GM10248 (cell line): ENCODE measurements around the gene KCNQ2.

Source experiments
- CTCF ChIA-PET: fragments of 300-600 bp; sonication (Branson Sonifier 250); formaldehyde crosslinking; extraction: SDS; loops from one replicate; lab custom pipeline; 2021; ENCODE audit warnings: antibody characterized with exemption; lab: Yijun Ruan, JAX
- POLR2A ChIA-PET: fragments of 350-650 bp; sonication (Branson Sonifier 250); formaldehyde crosslinking; extraction: SDS; loops from one replicate; lab custom pipeline; 2020; ENCODE audit warnings: antibody characterized with exemption; lab: Yijun Ruan, JAX
- DNase-seq: peaks from one replicate; pipeline ENCODE4 v3.0.0; 2012; ENCODE audit errors: extremely low spot score
- CTCF ChIP-seq: IDR thresholded peaks from 2 replicates; pipeline ENCODE4 v1.5.1; 2012; ENCODE audit warnings: mild to moderate bottlenecking, low read depth; ENCODE audit errors: extremely low read depth, missing control alignments, control extremely low read depth

The KCNQ2 gene

DNA sequence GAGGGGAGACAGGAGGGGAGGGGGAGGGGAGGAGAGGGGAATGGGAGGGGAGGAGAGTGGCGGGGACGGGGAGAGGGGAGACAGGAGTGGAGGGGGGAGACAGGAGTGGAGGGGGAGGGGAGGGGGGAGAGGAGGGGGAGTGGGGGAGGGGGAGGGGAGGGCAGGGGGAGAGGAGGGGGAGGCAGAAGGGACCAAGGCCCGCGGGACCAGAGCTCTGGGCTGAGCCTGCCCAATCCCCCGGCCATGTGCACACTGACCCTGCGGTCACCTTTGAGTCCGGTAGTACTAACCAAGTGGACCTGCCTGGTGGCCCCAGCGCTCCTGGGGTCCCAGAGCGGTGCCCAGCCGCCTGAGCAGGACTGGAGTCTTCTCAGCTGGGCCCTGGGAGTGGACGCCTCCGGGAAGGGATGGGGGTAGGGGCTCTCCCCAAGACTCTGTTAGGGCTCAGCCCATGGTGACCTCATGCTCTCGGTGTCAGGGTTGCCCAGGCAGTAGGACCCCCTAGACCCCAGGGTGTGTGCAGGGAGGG lies 471 bp upstream of the KCNQ2 start:
- no peak for TF ChIP-seq CTCF
- ChIA-PET POLR2A (no interaction called here), CTCF (no interaction called here)
- DNase-seq, result no peak

- POLR2A ChIA-PET, result no interaction called here
- CTCF ChIA-PET, result interaction anchor here (1.3 kb wide), 1 partner anchor 25 kb away, joined by 5 read pairs; no protein-coding TSS in a partner anchor
- no peak for DNase-seq
- TF ChIP-seq CTCF, result no peak
Observed at GRCh38 chr20:63471717-63471980, 806 bp downstream of the KCNQ2 start.

- no peak for DNase-seq
- TF ChIP-seq CTCF, result no peak
- ChIA-PET CTCF (interaction anchor here (1.3 kb wide), 1 partner anchor 25 kb away, joined by 5 read pairs; no protein-coding TSS in a partner anchor), POLR2A (no interaction called here)
Observed at GRCh38 chr20:63471002-63471716, 1.3 kb downstream of the KCNQ2 start.

- ChIA-PET POLR2A (no interaction called here), CTCF (interaction anchor here (0.9 kb wide), 1 partner anchor 24 kb away, joined by 3 read pairs; no protein-coding TSS in a partner anchor)
- DNase-seq, result no peak
- TF ChIP-seq CTCF, result no peak
Observed at GRCh38 chr20:63470410-63470809, 2.0 kb downstream of the KCNQ2 start.

DNA sequence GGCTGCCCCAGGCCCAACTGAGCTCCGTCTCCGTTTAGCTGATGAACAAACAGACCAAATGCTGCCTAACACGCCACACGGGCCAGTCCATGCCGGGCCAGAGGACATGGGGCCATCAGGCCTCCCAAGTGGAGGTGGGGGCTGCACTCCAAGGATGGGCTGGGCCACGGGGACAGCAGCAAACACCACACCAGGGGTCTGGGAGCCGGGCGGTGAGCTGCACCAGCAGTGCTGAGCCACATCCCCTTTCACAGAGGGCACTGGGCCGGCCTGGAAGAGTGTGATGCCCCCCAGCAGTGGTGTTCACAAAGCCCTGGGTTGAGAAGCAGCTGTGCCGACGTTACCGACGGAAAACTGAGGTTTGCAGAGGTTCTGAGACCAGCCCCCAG lies 2.7 kb downstream of the KCNQ2 start:
- CTCF ChIA-PET, result interaction anchor here (0.9 to 1.0 kb wide), 2 partner anchors 24 to 27 kb away, joined by 3 read pairs; no protein-coding TSS in a partner anchor
- TF ChIP-seq CTCF, result no peak
- no peak for DNase-seq
- POLR2A ChIA-PET, result no interaction called here

DNA sequence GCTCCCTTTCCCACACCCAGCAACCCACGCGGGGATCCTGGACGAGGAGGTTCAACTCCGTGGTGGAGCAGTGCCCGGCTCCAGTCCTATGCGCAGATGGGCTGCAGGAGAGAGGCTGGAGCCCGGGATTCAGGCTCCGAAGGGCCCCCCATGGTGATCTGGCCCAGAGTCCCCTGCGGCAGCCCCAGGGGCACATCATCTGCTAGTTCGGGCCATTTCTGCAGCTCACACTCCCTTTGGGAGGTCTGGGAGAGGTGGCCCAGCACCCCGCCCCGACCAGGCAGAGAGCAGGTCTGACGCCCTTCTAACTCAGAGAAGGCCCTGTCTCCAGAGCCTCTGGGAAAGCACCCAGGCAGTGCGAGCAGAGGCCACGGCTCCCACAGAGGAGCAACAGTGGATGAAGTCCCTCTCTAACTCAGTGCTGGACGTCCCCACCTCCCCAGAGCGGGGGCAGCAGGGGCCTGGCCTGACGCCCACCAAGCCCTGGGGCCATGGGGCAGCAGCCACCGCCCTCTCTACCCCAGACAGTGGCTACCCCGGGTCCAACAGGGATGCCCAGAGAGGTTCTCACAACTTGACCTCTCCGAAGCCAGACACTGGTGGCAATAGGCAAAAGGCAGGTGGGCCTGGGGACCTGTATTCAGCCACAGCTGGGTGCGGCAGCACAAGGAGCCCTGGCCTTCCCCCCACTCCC lies 3.3 kb downstream of the KCNQ2 start:
- ChIA-PET POLR2A (no interaction called here), CTCF (interaction anchor here (1.0 to 2.0 kb wide), 2 partner anchors 27 to 28 kb away, joined by 3 to 7 read pairs; no protein-coding TSS in a partner anchor)
- no peak for TF ChIP-seq CTCF
- DNase-seq, result no peak
